Transverse colon (tissue), 4 donors: ENCODE measurements around the gene EPS8.
"Not testable (repeated sequence)": the region's sequence is repeated elsewhere in the genome, so short reads cannot be mapped to it uniquely, and the experiment has no call there.

Experiments used
- EP300 ChIP-seq: sonication (generic); formaldehyde crosslinking; IDR thresholded peaks from one replicate; pipeline ENCODE4 v1.6.1; 2017; ENCODE audit warnings: antibody characterized with exemption, low read depth
- POLR2A ChIP-seq: fragments of 450-650 bp; IDR thresholded peaks from one replicate; pipeline ENCODE4 v1.6.1; 2016; ENCODE audit warnings: antibody characterized with exemption, mild to moderate bottlenecking, moderate library complexity
- POLR2AphosphoS5 ChIP-seq, 3 donors: sonication (generic); formaldehyde crosslinking; IDR thresholded peaks; one replicate each; pipeline ENCODE4 v1.6.1; 2016; ENCODE audit warnings: antibody characterized with exemption in 3 of 3
- TF ChIP-seq, protein P1 (sequence below), 5 experiments: fragments of 200-600 bp in 3 of 5; fragments of 450-650 bp in 2 of 5; sonication (generic) in 3 of 5; IDR thresholded peaks; 1 replicate in 2 of 5; 2 replicates in 3 of 5; pipeline ENCODE4 v1.5.1; 2016 to 2017; ENCODE audit warnings: antibody characterized with exemption in 5 of 5, inconsistent platforms in 3 of 5, mild to moderate bottlenecking in 2 of 5, moderate library complexity in 1 of 5

DNA sequence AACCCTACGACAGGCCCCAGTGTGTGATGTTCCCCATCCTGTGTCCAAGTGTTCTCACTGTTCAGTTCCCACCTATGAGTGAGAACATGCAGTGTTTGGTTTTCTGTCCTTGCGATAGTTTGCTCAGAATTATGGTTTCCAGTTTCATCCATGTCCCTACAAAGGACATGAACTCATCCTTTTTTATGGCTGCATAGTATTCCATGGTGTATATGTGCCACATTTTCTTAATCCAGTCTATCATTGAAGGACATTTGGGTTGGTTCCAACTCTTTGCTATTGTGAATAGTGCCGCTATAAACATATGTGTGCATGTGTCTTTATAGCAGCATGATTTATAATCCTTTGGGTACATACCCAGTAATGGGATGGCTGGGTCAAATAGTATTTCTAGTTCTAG, 47.3 kb downstream of the EPS8 start:
- TF ChIP-seq, protein P1, sequence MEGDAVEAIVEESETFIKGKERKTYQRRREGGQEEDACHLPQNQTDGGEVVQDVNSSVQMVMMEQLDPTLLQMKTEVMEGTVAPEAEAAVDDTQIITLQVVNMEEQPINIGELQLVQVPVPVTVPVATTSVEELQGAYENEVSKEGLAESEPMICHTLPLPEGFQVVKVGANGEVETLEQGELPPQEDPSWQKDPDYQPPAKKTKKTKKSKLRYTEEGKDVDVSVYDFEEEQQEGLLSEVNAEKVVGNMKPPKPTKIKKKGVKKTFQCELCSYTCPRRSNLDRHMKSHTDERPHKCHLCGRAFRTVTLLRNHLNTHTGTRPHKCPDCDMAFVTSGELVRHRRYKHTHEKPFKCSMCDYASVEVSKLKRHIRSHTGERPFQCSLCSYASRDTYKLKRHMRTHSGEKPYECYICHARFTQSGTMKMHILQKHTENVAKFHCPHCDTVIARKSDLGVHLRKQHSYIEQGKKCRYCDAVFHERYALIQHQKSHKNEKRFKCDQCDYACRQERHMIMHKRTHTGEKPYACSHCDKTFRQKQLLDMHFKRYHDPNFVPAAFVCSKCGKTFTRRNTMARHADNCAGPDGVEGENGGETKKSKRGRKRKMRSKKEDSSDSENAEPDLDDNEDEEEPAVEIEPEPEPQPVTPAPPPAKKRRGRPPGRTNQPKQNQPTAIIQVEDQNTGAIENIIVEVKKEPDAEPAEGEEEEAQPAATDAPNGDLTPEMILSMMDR (IDR thresholded peaks at IDR 0.05), result not testable (repeated sequence)
- TF ChIP-seq POLR2A; EP300; POLR2AphosphoS5 (IDR thresholded peaks at IDR 0.05): not testable (repeated sequence)
